RWPE1 (cell line): Measurements from ENCODE around the gene CTNNAL1.

ENCODE experiments used
- CTCF ChIA-PET: fragments of 350-600 bp; sonication (Branson Sonifier 250); formaldehyde crosslinking; extraction: SDS; loops from one replicate; lab custom pipeline; 2021; lab: Yijun Ruan, JAX
- POLR2A ChIA-PET: fragments of 400-600 bp; formaldehyde crosslinking; extraction: SDS; loops from one replicate; lab custom pipeline; 2020; ENCODE audit warnings: antibody characterized with exemption; ENCODE audit not compliant: low non-redundant PET; lab: Yijun Ruan, JAX
- DNase-seq: peaks from one replicate; pipeline ENCODE4 v3.0.0; 2012; ENCODE audit warnings: low spot score
- H3K27ac ChIP-seq: fragments of 450-650 bp; 2 replicates; pipeline ENCODE4 v1.5.1; 2017
- TF ChIP-seq, protein P1 (sequence below): fragments of 450-650 bp; conservative IDR thresholded peaks from 2 replicates; pipeline ENCODE4 v1.5.1; 2017; ENCODE audit warnings: low read depth, mild to moderate bottlenecking

Gene CTNNAL1

DNA sequence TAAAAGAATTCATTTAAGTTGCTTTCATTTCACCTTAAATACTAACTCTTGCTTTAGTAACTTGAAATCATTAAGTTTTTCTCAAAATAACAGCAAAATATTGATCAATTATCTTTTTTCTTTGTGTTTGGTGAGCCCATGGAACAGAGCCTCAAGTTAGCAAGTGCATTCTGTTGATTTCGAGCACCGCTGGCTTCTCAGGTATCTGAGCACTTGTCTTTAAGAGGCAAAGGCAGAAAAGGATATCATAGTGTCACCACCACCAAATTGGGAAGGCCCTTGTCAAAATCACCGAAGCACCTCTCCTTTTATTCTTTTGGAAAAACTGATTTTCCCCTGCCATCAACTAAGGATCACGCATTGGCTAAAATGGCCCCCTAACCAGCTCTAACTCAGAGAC, 17.1 kb upstream of the CTNNAL1 start:
- H3K27ac ChIP-seq, result no peak overlapping the region
- DNase-seq, result no peak
- ChIA-PET CTCF (no interaction called here), POLR2A (no interaction called here)
- TF ChIP-seq, protein P1, sequence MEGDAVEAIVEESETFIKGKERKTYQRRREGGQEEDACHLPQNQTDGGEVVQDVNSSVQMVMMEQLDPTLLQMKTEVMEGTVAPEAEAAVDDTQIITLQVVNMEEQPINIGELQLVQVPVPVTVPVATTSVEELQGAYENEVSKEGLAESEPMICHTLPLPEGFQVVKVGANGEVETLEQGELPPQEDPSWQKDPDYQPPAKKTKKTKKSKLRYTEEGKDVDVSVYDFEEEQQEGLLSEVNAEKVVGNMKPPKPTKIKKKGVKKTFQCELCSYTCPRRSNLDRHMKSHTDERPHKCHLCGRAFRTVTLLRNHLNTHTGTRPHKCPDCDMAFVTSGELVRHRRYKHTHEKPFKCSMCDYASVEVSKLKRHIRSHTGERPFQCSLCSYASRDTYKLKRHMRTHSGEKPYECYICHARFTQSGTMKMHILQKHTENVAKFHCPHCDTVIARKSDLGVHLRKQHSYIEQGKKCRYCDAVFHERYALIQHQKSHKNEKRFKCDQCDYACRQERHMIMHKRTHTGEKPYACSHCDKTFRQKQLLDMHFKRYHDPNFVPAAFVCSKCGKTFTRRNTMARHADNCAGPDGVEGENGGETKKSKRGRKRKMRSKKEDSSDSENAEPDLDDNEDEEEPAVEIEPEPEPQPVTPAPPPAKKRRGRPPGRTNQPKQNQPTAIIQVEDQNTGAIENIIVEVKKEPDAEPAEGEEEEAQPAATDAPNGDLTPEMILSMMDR, result no peak

DNA sequence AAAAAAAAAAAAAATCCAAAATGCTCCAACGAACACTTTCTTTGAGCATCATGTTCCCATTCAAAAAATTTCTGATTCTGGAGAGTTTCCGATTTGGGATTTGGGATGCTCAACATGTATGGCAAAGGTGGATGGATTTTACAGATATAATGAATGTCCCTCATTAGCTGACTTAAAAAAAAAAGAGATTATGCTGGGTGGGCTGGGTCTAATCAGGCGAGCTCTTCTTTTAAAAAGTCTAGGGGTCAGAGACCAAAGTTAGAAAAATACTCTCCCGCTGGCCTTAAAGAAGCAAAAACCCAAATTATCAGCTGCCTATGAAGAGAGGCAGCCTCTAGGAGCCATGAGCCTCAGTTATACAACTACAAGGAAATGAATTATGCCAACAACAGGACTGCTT, 15.2 kb upstream of the CTNNAL1 start:
- CTCF ChIA-PET, result interaction anchor here (0.6 kb wide), 1 partner anchor 66 kb away, joined by 4 read pairs; no protein-coding TSS in a partner anchor
- POLR2A ChIA-PET, result no interaction called here
- TF ChIP-seq, protein P1, result no peak
- no peak overlapping the region for H3K27ac ChIP-seq
- no peak for DNase-seq

DNA sequence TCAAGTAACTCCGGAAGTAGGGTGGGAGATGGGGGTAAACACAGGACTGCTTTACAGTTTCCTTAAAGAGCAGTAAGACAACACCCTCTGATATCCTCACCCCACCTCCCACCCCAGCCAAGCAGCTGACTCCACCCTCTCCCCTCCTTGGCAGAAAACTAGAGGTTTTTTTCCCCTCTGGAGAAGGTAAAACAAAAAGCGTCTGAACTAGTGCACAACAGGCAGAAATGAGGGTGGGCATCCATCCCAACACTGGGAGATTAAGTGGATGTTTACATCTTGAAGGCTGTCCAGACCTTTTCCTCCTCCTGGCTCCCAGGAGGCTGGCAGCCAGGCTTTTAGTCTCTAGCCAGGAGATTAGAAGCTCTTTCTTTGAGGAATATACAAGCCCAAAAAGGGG, 13.9 kb upstream of the CTNNAL1 start:
- no peak for DNase-seq
- POLR2A ChIA-PET, result no interaction called here
- CTCF ChIA-PET, result interaction anchor here (0.7 kb wide), 2 partner anchors 13 to 1100 kb away, joined by 3 to 6 read pairs; no protein-coding TSS in a partner anchor
- TF ChIP-seq, protein P1, result no peak
- H3K27ac ChIP-seq, result no peak overlapping the region

DNA sequence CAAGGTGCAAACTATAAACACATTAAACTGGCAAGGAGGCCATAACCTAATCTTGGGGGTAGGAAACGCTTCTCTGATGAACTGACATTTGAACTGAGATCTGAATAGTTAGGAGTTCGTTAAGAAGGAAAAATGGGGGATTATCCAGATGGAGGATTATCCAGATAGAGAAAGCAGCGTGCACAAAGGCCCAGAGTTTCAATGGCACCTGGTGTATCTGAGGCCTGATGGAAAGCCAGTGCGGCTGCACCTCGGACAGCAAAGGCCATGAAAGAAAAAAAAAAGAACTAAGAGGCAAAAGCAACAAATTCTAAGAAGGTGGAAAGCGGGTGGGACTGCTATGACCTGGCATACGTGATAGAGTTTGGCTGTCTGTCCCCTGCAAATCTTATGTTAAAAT, 13.0 kb upstream of the CTNNAL1 start:
- ChIA-PET CTCF (no interaction called here), POLR2A (no interaction called here)
- no peak overlapping the region for H3K27ac ChIP-seq
- no peak for DNase-seq
- TF ChIP-seq, protein P1, result no peak

DNA sequence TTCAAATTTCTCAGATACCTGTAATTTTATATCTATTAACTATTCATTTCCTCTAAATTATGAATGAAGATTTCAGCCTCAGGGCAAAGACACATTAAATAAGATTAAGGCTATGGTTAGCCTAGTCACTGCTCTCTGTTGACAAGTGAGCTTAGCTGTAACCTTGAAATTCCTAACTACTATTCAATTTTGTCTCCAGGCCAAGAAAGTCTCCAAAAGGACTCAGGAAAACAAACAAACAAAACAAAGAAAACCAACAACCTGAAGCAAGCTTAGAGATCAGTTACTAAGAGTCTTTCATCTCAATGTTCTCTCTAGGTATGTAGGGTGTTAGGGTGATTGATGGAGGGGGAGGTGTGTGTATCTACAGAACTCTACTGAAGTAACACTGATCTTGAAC, 9.6 kb upstream of the CTNNAL1 start:
- POLR2A ChIA-PET, result no interaction called here
- CTCF ChIA-PET, result no interaction called here
- no peak for DNase-seq
- no peak overlapping the region for H3K27ac ChIP-seq
- TF ChIP-seq, protein P1, result no peak

DNA sequence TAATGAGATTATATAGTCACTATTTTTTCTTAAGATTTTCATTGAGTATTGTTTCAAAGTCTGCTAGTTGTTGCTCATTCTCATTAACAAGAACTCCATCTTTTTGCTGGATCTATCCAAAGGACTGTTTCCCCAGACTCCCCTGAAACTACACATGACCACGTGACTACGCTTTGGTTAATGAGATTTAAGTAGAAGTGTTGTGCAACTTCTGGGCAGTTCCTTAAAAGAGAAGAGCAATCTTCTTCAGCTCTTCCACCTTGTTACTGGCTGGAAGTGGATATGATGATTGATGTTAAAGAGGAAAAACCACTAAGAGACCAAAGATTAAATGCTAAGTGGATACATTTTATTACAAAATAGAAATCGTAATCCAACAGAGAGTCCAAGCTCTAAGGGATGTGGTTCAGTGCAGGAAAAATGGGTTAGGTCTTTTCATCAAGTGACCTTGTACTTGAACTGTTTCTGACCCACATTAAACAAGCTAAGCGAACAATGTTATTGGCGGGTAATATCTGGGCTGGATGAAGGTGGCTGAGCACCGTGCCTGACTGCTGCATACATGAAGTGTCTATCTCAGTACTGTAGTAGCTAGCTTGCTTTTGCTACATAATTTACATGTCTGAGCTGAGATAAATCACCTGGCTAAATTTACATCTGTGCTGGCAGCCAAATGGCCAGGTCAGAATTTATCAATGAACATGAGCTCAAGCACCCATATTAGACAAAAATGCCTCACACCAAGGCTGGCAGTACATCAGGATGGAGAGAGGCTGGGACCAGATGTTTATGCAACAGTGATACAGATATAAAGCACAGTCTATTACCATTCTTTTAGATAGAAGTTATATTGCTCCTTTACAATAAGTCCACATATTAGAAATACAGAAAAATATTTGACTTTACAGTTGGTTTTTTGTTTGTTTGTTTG, 7.5 kb upstream of the CTNNAL1 start:
- POLR2A ChIA-PET, result no interaction called here
- CTCF ChIA-PET, result interaction anchor here (1.2 kb wide), 1 partner anchor 17 kb away, joined by 3 read pairs; no protein-coding TSS in a partner anchor
- H3K27ac ChIP-seq, result no peak overlapping the region
- TF ChIP-seq, protein P1, result no peak
- no peak for DNase-seq
